K562 (cell line): ENCODE data around the gene ADAM10. TPM values are rescaled to one million over a fixed set of nuclear protein-coding genes. Genes with fewer than 3 reads are reported as not detected.

Experiments used
- ATAC-seq: fragments of 200-7000 bp; cut with Tn5 transposase; 3 replicates; pipeline ENCODE4 v1.9.1; 2020; ENCODE audit warnings: moderate library complexity
- BruUV-seq: library from RNA; stranded (reverse); fragments of 400-500 nt; replicated peaks from 2 replicates; lab custom pipeline; 2021; lab: Mats Ljungman, UMichigan
- CTCF ChIA-PET: fragments of 300-600 bp; formaldehyde crosslinking; extraction: SDS; loops from one replicate; lab custom pipeline; 2021; ENCODE audit warnings: low intra/inter-chr PET ratio; lab: Yijun Ruan, JAX
- POLR2A ChIA-PET: fragments of 300-600, 350-650 bp; sonication (Branson Sonifier 250); formaldehyde crosslinking; extraction: SDS; loops from one replicate; lab custom pipeline; 2021; ENCODE audit warnings: antibody characterized with exemption, inconsistent platforms; lab: Yijun Ruan, JAX
- DNase-seq, 4 experiments: peaks; one replicate each; pipeline versions ENCODE4 v3.0.0 to v3.0.0-alpha.2; 2011 to 2018; ENCODE audit warnings: low spot score in 3 of 4, mixed read lengths in 3 of 4; ENCODE audit errors: extremely low read depth in 1 of 4
- FAIRE-seq: peaks from 2 replicates; lab custom pipeline; 2011; peaks lifted over from hg19 to GRCh38; lab: Jason Lieb, UNC
- H2AFZ ChIP-seq: 2 replicates; pipeline ENCODE4 v1.6.0; 2011; ENCODE audit warnings: low read depth, low read length, control low read depth, inconsistent platforms
- H3K27ac ChIP-seq: fragments of 200-600 bp; 3 replicates; pipeline ENCODE4 v1.8.0; 2011; ENCODE audit warnings: low read depth, mild to moderate bottlenecking, control low read depth, inconsistent platforms, low read length, moderate library complexity, mixed read lengths; ENCODE audit errors: extremely low read depth
- H3K27me3 ChIP-seq, 2 experiments: fragments of 300-600 bp in 1 of 2; 2 replicates in 1 of 2; 3 replicates in 1 of 2; pipeline versions ENCODE4 v1.6.0 to v1.8.0; 2011; ENCODE audit warnings: inconsistent platforms in 2 of 2, low read length in 2 of 2, mild to moderate bottlenecking in 1 of 2, mixed read lengths in 1 of 2, moderate library complexity in 1 of 2; ENCODE audit not compliant: control insufficient read depth in 2 of 2, insufficient read depth in 2 of 2
- H3K36me3 ChIP-seq: fragments of 300-600 bp; 3 replicates; pipeline ENCODE4 v1.8.0; 2011; ENCODE audit warnings: mild to moderate bottlenecking, low read length, inconsistent platforms; ENCODE audit not compliant: control insufficient read depth, insufficient read depth
- H3K4me1 ChIP-seq, 2 experiments: fragments of 200-600 bp in 1 of 2; replicated peaks in 1 of 2; 2 replicates in 1 of 2; 3 replicates in 1 of 2; pipeline versions ENCODE4 v1.5.1 to v1.8.0; 2011; ENCODE audit warnings: inconsistent platforms in 2 of 2, low read length in 2 of 2, mild to moderate bottlenecking in 1 of 2, mixed read lengths in 1 of 2, moderate library complexity in 1 of 2; ENCODE audit not compliant: control insufficient read depth in 2 of 2, insufficient read depth in 2 of 2
- H3K4me2 ChIP-seq: 2 replicates; pipeline ENCODE4 v1.6.1; 2011; ENCODE audit warnings: low read length, control low read depth, inconsistent platforms, mixed read lengths; ENCODE audit not compliant: insufficient read depth
- H3K4me3 ChIP-seq: fragments of 200-600 bp; sonication (generic), shearing (Covaris generic); 2 replicates; pipeline ENCODE4 v1.5.1; 2016; ENCODE audit warnings: control low read depth, inconsistent platforms
- H3K79me2 ChIP-seq: fragments of 200-600 bp; 3 replicates; pipeline ENCODE4 v1.8.0; 2011; ENCODE audit warnings: low read length, inconsistent platforms; ENCODE audit not compliant: control insufficient read depth, insufficient read depth
- H3K9ac ChIP-seq, 2 experiments: 2 replicates each; pipeline versions ENCODE4 v1.6.0 to v1.6.1; 2011; ENCODE audit warnings: low read depth in 2 of 2, low read length in 2 of 2, control low read depth in 1 of 2, inconsistent platforms in 1 of 2, mild to moderate bottlenecking in 1 of 2, mixed read lengths in 1 of 2; ENCODE audit not compliant: insufficient read depth in 1 of 2
- H3K9me1 ChIP-seq: one replicate; pipeline ENCODE4 v1.6.0; 2011; ENCODE audit warnings: inconsistent platforms, mild to moderate bottlenecking, low read length, moderate library complexity; ENCODE audit not compliant: control insufficient read depth, insufficient read depth
- H3K9me3 ChIP-seq: replicated peaks from 2 replicates; pipeline ENCODE4 v1.5.1; 2011; ENCODE audit warnings: low read depth, low read length, inconsistent platforms; ENCODE audit not compliant: control insufficient read depth, insufficient read depth
- H4K20me1 ChIP-seq: replicated peaks from 2 replicates; pipeline ENCODE4 v1.6.1; 2011; ENCODE audit warnings: low read length, inconsistent platforms, mixed read lengths; ENCODE audit not compliant: control insufficient read depth, insufficient read depth
- ATF7 ChIP-seq: fragments of 450-650 bp; IDR thresholded peaks from 2 replicates; pipeline ENCODE4 v1.7.1; 2014; ENCODE audit warnings: mild to moderate bottlenecking, moderate library complexity
- BRD9 ChIP-seq: fragments of 450-650 bp; IDR thresholded peaks from 2 replicates; pipeline ENCODE4 v1.6.1; 2018; ENCODE audit warnings: low read depth; ENCODE audit not compliant: partially characterized antibody
- KLF10 ChIP-seq: fragments of 250-450 bp; sonication (Bioruptor Pico); IDR thresholded peaks from 2 replicates; pipeline ENCODE4 v1.6.1; 2021; ENCODE audit warnings: matching md5 sums
- MCM3 ChIP-seq: fragments of 450-650 bp; IDR thresholded peaks from 2 replicates; pipeline ENCODE4 v1.6.1; 2016
- PHF21A ChIP-seq: fragments of 450-650 bp; IDR thresholded peaks from 2 replicates; pipeline ENCODE4 v1.6.1; 2017; ENCODE audit warnings: low read depth, borderline replicate concordance
- POLR2AphosphoS2 ChIP-seq: IDR thresholded peaks from 2 replicates; pipeline ENCODE4 v1.6.1; 2012; ENCODE audit warnings: low read length, improper control_type of control experiment
- SETDB1 ChIP-seq: IDR thresholded peaks from one replicate; pipeline ENCODE4 v1.6.1; 2012; ENCODE audit warnings: low read length, control low read depth, inconsistent platforms
- ZNF224 ChIP-seq: sonication (generic); formaldehyde crosslinking; IDR thresholded peaks from 2 replicates; pipeline ENCODE4 v1.8.0; 2022; ENCODE audit warnings: mild to moderate bottlenecking, missing genetic modification reagents
- ZNF551 ChIP-seq: fragments of 250-450 bp; sonication (Bioruptor Pico); IDR thresholded peaks from 2 replicates; pipeline ENCODE4 v1.5.0; 2021; ENCODE audit warnings: mild to moderate bottlenecking, moderate library complexity
- ZNF584 ChIP-seq: fragments of 200-800 bp; sonication (Bioruptor generic); IDR thresholded peaks from 2 replicates; pipeline ENCODE4 v1.6.1; 2016; ENCODE audit warnings: low read depth, mild to moderate bottlenecking, missing genetic modification characterization, missing compliant biosample characterization
- WGBS: fragments of 100-300 bp; shearing (Covaris generic); methylation state at CpG from one replicate; pipeline ENCODE4 v1.1.6; 2016; ENCODE audit warnings: low coverage, mixed read lengths; ENCODE audit not compliant: insufficient coverage; ENCODE audit errors: missing lambda C conversion rate; 5-methylcytosine and 5-hydroxymethylcytosine counted together
- in situ Hi-C: fragments of 300-500 bp; cut with MboI; formaldehyde crosslinking; loops from 4 replicates; pipeline ENCODE4 v1.15.0; 2018; ENCODE audit warnings: inconsistent platforms, mixed read lengths
- intact Hi-C: fragments of 100-400 bp; cut with micrococcal nuclease; formaldehyde crosslinking; loops from 2 replicates; pipeline ENCODE4 v1.14.2; 2022
- polyA plus RNA-seq, 8 experiments: library from polyadenylated mRNA; depleted of rRNA in 4 of 8; stranded (reverse) in 5 of 8; unstranded in 3 of 8; fragments of >200 nt; fragmentation: Nextera tagmentation in 2 of 8; fragmentation: Illumina TruSeq in 1 of 8; extraction: Ambion mirVana in 2 of 8; extraction: Trizol in 1 of 8; gene quantifications; 2 replicates each; pipeline versions ENCODE4 v1.2.1 to v1.2.3, GENCODE V29; 2011 to 2014; ENCODE audit warnings: inconsistent platforms in 1 of 8, missing spikeins in 1 of 8
- total RNA-seq, 7 experiments: library from RNA; depleted of rRNA in 6 of 7; stranded (reverse); fragments of >200 nt in 6 of 7; fragmentation: Illumina TruSeq in 2 of 7; extraction: Trizol in 2 of 7; gene quantifications; 2 replicates each; pipeline versions ENCODE4 v1.2.1 to v1.2.3, GENCODE V29; 2011 to 2021; ENCODE audit warnings: low replicate concordance in 1 of 7
- TF ChIP-seq, protein P1 (sequence below), 2 experiments: fragments of 450-650 bp in 1 of 2; IDR thresholded peaks; 2 replicates each; pipeline ENCODE4 v1.6.1; 2011 to 2017; ENCODE audit warnings: low read depth in 2 of 2, antibody characterized with exemption in 1 of 2, borderline replicate concordance in 1 of 2, low read length in 1 of 2, mild to moderate bottlenecking in 1 of 2, mixed read lengths in 1 of 2; ENCODE audit not compliant: control insufficient read depth in 1 of 2
- TF ChIP-seq, protein P2 (sequence below), 2 experiments: fragments of 450-650 bp in 1 of 2; sonication (generic) in 1 of 2; formaldehyde crosslinking; conservative IDR thresholded peaks; 2 replicates each; pipeline versions ENCODE4 v1.4.0 to v1.8.1; 2020 to 2022; ENCODE audit warnings: mild to moderate bottlenecking in 1 of 2, missing genetic modification reagents in 1 of 2
- TF ChIP-seq, protein P3 (sequence below), 2 experiments: IDR thresholded peaks in 1 of 2; conservative IDR thresholded peaks in 1 of 2; 2 replicates each; pipeline ENCODE4 v1.6.1; 2016; ENCODE audit warnings: low read depth in 2 of 2, mild to moderate bottlenecking in 1 of 2, missing compliant biosample characterization in 1 of 2, missing genetic modification characterization in 1 of 2, moderate library complexity in 1 of 2

Gene ADAM10
- total and polyA plus RNA-seq, 9 of the 15 experiments (the other 6 are each of a cell fraction or from before 2014, with no cell fraction given): 11.9 to 152 (median 57.3) TPM

DNA sequence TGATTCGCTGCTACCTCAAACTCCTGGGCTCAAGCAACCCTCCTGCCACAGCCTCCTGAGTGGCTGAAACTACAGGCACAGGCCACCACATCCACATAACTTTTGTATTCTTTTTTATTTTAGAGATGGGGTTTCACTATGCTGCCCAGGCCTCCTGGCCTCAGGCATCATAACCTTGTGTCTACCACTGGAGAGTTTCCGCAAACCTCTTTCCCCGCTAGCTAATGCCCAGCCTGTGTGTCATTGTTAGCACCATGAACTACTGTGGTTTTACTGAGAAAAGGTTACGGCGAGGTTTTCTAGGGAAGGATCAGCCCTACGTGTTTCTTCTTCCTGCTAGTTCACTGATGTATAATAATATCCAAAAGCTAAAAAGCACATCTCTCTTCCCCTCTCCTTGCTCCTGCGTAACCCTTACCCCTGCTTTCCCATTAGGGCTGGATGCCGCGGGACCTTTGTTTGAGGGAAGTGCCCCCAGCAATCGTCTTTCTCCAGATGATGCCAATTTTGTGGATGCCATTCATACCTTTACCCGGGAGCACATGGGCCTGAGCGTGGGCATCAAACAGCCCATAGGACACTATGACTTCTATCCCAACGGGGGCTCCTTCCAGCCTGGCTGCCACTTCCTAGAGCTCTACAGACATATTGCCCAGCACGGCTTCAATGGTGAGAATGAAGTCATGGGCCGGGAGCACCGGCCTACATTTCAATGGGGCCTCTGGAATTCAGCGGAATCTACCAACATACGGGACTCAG, 204.0 kb downstream of the ADAM10 start (continued):
- TF ChIP-seq, protein P1, sequence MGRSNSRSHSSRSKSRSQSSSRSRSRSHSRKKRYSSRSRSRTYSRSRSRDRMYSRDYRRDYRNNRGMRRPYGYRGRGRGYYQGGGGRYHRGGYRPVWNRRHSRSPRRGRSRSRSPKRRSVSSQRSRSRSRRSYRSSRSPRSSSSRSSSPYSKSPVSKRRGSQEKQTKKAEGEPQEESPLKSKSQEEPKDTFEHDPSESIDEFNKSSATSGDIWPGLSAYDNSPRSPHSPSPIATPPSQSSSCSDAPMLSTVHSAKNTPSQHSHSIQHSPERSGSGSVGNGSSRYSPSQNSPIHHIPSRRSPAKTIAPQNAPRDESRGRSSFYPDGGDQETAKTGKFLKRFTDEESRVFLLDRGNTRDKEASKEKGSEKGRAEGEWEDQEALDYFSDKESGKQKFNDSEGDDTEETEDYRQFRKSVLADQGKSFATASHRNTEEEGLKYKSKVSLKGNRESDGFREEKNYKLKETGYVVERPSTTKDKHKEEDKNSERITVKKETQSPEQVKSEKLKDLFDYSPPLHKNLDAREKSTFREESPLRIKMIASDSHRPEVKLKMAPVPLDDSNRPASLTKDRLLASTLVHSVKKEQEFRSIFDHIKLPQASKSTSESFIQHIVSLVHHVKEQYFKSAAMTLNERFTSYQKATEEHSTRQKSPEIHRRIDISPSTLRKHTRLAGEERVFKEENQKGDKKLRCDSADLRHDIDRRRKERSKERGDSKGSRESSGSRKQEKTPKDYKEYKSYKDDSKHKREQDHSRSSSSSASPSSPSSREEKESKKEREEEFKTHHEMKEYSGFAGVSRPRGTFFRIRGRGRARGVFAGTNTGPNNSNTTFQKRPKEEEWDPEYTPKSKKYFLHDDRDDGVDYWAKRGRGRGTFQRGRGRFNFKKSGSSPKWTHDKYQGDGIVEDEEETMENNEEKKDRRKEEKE (IDR thresholded peaks at IDR 0.05; ENCODE audit: borderline replicate concordance in 1 of 2, control insufficient read depth in 1 of 2, low read depth in 2 of 2, low read length in 1 of 2): no peak

DNA sequence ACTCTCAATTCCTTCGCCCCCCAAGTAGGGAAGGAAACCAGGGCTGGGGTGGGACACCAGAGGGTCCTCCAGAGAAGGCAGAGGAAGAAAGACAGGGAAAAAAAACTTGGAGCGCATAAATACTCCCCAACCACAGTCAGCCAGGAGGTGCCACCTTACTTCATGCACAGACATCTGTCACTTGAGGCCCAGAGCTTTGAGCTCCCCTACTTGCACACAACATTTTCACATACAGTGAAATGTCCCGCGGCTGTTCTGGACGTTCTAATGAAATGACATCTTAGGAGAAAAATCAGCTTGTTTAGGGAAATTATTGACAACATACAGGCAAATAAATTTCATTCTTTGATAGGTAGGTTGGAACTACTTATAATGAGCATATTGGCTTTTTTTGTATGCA, 204.8 kb downstream of the ADAM10 start:
- H3K9ac ChIP-seq: peak overlapping the region in 1 of 2 experiments; percentile 32; a peak in 1 of 4 replicates
- ATAC-seq (no peak), DNase-seq (no peak), FAIRE-seq (no peak)
- no peaks in the 10 kb centered on the region for H3K36me3 ChIP-seq
- H3K27me3 ChIP-seq: no peaks in the 10 kb centered on the region
- peak overlapping the region; percentile 61; the same call in 1 of the 3 replicates for H3K27ac ChIP-seq
- H3K4me2 ChIP-seq: 0 out of 2 replicates have a peak overlapping the region, but pooled peaks have one; percentile 67
- H3K4me3 ChIP-seq: no peak overlapping the region
- ChIA-PET CTCF (no interaction called here), POLR2A (interaction anchor here (0.8 to 1.3 kb wide), 2 partner anchors 10 to 11 kb away, joined by 3 to 5 read pairs; no protein-coding TSS in a partner anchor)
- in situ Hi-C loops: no loop called here
- H3K4me1 ChIP-seq: peaks cover 36 to 44% of the 10 kb centered on the region in 2 experiments
- no peaks in the 10 kb centered on the region for H4K20me1 ChIP-seq
- no peaks in the 10 kb centered on the region for H3K9me3 ChIP-seq
- H3K9me1 ChIP-seq: no peaks in the 10 kb centered on the region
- WGBS: 72% methylated on average over 3 of the region's 5 CpGs
- BruUV-seq: no TSS peak
- H3K79me2 ChIP-seq: no peaks in the 10 kb centered on the region
- H2AFZ ChIP-seq: peak overlapping the region; percentile 84
- intact Hi-C loops: loop anchor here (5.0 kb wide), 1 partner anchor 203 kb away; the partner anchor contains the start of gene ADAM10
- TF ChIP-seq PHF21A (no peak), ATF7 (no peak), KLF10 (CRISPR knock-in tag) (no peak), SETDB1 (no peak), BRD9 (no peak), ZNF584 (CRISPR knock-in tag) (no peak), ZNF551 (CRISPR knock-in tag) (no peak), POLR2AphosphoS2 (no peak), MCM3 (no peak), ZNF224 (CRISPR knock-in tag) (no peak)
- TF ChIP-seq, protein P2, sequence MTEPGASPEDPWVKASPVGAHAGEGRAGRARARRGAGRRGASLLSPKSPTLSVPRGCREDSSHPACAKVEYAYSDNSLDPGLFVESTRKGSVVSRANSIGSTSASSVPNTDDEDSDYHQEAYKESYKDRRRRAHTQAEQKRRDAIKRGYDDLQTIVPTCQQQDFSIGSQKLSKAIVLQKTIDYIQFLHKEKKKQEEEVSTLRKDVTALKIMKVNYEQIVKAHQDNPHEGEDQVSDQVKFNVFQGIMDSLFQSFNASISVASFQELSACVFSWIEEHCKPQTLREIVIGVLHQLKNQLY (CRISPR knock-in tag; conservative IDR thresholded peaks at IDR 0.05): no peak
- TF ChIP-seq, protein P3, sequence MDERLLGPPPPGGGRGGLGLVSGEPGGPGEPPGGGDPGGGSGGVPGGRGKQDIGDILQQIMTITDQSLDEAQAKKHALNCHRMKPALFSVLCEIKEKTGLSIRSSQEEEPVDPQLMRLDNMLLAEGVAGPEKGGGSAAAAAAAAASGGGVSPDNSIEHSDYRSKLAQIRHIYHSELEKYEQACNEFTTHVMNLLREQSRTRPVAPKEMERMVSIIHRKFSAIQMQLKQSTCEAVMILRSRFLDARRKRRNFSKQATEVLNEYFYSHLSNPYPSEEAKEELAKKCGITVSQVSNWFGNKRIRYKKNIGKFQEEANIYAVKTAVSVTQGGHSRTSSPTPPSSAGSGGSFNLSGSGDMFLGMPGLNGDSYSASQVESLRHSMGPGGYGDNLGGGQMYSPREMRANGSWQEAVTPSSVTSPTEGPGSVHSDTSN (CRISPR knock-in tag; IDR thresholded peaks at IDR 0.05; ENCODE audit: low read depth): no peak
- TF ChIP-seq, protein P3 (tag; conservative IDR thresholded peaks at IDR 0.05; ENCODE audit: low read depth): no peak
